ENCODE results near the gene DGKI.

DNA sequence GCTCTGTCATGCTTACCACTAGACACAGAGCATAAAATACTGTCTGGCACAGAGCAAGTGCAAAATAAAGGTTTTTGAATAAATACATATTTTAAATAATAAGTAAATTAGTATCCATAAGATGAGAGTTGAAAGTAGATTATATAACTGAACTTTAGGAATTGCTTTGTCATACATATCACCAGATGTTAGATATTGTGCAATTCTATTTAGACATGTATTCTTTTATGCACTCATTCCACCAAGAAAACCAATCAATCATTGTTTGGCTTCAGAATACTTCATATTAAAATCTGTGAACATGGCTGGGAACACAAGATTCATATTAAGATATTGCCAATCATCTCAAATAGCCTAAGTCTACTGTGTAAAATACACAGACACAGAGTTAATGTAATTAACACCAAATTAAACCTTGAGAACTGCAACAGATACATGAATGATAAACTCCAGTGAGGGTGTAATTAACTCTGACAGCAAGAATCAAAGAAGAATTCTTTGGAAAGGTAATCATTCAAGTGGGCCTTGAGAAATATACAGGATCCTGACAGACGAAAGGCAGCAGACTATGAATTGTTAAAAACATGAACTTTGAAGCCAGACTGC lies 302.2 kb downstream of the DGKI start:
- no peak for TF ChIP-seq CEBPB (IDR thresholded peaks at IDR 0.05; ENCODE audit: low read depth)
- TF ChIP-seq POLR2A (IDR thresholded peaks at IDR 0.05; ENCODE audit: borderline replicate concordance, extremely low read depth, insufficient read depth, insufficient read length): no peak
- no peak for TF ChIP-seq EZH2 (IDR thresholded peaks at IDR 0.05)
- TF ChIP-seq, protein P1, sequence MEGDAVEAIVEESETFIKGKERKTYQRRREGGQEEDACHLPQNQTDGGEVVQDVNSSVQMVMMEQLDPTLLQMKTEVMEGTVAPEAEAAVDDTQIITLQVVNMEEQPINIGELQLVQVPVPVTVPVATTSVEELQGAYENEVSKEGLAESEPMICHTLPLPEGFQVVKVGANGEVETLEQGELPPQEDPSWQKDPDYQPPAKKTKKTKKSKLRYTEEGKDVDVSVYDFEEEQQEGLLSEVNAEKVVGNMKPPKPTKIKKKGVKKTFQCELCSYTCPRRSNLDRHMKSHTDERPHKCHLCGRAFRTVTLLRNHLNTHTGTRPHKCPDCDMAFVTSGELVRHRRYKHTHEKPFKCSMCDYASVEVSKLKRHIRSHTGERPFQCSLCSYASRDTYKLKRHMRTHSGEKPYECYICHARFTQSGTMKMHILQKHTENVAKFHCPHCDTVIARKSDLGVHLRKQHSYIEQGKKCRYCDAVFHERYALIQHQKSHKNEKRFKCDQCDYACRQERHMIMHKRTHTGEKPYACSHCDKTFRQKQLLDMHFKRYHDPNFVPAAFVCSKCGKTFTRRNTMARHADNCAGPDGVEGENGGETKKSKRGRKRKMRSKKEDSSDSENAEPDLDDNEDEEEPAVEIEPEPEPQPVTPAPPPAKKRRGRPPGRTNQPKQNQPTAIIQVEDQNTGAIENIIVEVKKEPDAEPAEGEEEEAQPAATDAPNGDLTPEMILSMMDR (IDR thresholded peaks at IDR 0.05 in 2 of 3, conservative IDR thresholded peaks at IDR 0.05 in 1 of 3; ENCODE audit: borderline replicate concordance in 1 of 3, insufficient read depth in 1 of 3, low read depth in 2 of 3, low read length in 2 of 3): no peak
- TF ChIP-seq SRF (IDR thresholded peaks at IDR 0.05; ENCODE audit: low read depth): no peak
- TF ChIP-seq, protein P2, sequence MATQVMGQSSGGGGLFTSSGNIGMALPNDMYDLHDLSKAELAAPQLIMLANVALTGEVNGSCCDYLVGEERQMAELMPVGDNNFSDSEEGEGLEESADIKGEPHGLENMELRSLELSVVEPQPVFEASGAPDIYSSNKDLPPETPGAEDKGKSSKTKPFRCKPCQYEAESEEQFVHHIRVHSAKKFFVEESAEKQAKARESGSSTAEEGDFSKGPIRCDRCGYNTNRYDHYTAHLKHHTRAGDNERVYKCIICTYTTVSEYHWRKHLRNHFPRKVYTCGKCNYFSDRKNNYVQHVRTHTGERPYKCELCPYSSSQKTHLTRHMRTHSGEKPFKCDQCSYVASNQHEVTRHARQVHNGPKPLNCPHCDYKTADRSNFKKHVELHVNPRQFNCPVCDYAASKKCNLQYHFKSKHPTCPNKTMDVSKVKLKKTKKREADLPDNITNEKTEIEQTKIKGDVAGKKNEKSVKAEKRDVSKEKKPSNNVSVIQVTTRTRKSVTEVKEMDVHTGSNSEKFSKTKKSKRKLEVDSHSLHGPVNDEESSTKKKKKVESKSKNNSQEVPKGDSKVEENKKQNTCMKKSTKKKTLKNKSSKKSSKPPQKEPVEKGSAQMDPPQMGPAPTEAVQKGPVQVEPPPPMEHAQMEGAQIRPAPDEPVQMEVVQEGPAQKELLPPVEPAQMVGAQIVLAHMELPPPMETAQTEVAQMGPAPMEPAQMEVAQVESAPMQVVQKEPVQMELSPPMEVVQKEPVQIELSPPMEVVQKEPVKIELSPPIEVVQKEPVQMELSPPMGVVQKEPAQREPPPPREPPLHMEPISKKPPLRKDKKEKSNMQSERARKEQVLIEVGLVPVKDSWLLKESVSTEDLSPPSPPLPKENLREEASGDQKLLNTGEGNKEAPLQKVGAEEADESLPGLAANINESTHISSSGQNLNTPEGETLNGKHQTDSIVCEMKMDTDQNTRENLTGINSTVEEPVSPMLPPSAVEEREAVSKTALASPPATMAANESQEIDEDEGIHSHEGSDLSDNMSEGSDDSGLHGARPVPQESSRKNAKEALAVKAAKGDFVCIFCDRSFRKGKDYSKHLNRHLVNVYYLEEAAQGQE (IDR thresholded peaks at IDR 0.05; ENCODE audit: low read depth): no peak
- no peak for TF ChIP-seq YY1 (IDR thresholded peaks at IDR 0.05; ENCODE audit: extremely low read depth, insufficient replicate concordance, low read depth, low read length)
- no peak for TF ChIP-seq SIN3A (IDR thresholded peaks at IDR 0.05; ENCODE audit: low read depth)
- TF ChIP-seq, protein P3, sequence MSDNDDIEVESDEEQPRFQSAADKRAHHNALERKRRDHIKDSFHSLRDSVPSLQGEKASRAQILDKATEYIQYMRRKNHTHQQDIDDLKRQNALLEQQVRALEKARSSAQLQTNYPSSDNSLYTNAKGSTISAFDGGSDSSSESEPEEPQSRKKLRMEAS (IDR thresholded peaks at IDR 0.05): no peak
- no peak for TF ChIP-seq EZH2phosphoT487 (IDR thresholded peaks at IDR 0.05; ENCODE audit: borderline replicate concordance)
- no peak for TF ChIP-seq JUND (IDR thresholded peaks at IDR 0.05)
- no peak for TF ChIP-seq ZNF274 (IDR thresholded peaks at IDR 0.05; ENCODE audit: low read depth, low read length)
- TF ChIP-seq, protein P4, sequence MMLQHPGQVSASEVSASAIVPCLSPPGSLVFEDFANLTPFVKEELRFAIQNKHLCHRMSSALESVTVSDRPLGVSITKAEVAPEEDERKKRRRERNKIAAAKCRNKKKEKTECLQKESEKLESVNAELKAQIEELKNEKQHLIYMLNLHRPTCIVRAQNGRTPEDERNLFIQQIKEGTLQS (IDR thresholded peaks at IDR 0.05): no peak
- TF ChIP-seq POLR2AphosphoS5 (IDR thresholded peaks at IDR 0.05; ENCODE audit: low read depth, low read length): no peak

Data from HCT116 (cell line).